GM18907 (cell line): ENCODE data around the gene SLC5A9.
A peak's percentile ranks its signal among the peaks of the same experiment; 100 is the strongest.
"Not testable (repeated sequence)": the region's sequence is repeated elsewhere in the genome, so short reads cannot be mapped to it uniquely, and the experiment has no call there.

Experiments
- ATAC-seq: cut with Tn5 transposase; IDR thresholded peaks from one replicate; pipeline ENCODE4 v1.9.1; 2021; ENCODE audit warnings: mild to moderate bottlenecking, moderate library complexity; ENCODE audit not compliant: unreplicated experiment

SLC5A9 gene

GRCh38 chr1:48236716-48237470, 14.4 kb downstream of the SLC5A9 start:
- peak; percentile 82 for ATAC-seq

- no peak for ATAC-seq
Measured at GRCh38 chr1:48242141-48242736, 19.7 kb downstream of the SLC5A9 start.

GRCh38 chr1:48245106-48245505, 22.6 kb downstream of the SLC5A9 start:
- no peak for ATAC-seq

GRCh38 chr1:48246727-48247126, 24.2 kb downstream of the SLC5A9 start:
- no peak for ATAC-seq

GRCh38 chr1:48248356-48248755, 25.8 kb downstream of the SLC5A9 start:
- ATAC-seq = no peak

- no peak for ATAC-seq
Measured at GRCh38 chr1:48249868-48250267, 27.4 kb downstream of the SLC5A9 start.

GRCh38 chr1:48250572-48250971, 28.1 kb downstream of the SLC5A9 start:
- ATAC-seq = no peak

GRCh38 chr1:48251323-48251722, 28.8 kb downstream of the SLC5A9 start:
- no peak for ATAC-seq

GRCh38 chr1:48251821-48252220, 29.3 kb downstream of the SLC5A9 start:
- no peak for ATAC-seq

- no peak for ATAC-seq
Measured at GRCh38 chr1:48254254-48254653, 31.7 kb downstream of the SLC5A9 start.

- no peak for ATAC-seq
Measured at GRCh38 chr1:48258106-48258505, 35.6 kb downstream of the SLC5A9 start.

GRCh38 chr1:48261881-48262400, 39.4 kb downstream of the SLC5A9 start:
- ATAC-seq = no peak

GRCh38 chr1:48263041-48263440, 40.5 kb downstream of the SLC5A9 start:
- ATAC-seq = no peak

GRCh38 chr1:48266576-48266975, 44.1 kb downstream of the SLC5A9 start:
- ATAC-seq = no peak

GRCh38 chr1:48277437-48277836, 54.9 kb downstream of the SLC5A9 start:
- ATAC-seq = not testable (repeated sequence)

GRCh38 chr1:48282329-48282728, 59.8 kb downstream of the SLC5A9 start:
- ATAC-seq = not testable (repeated sequence)

GRCh38 chr1:48284696-48285420, 62.3 kb downstream of the SLC5A9 start:
- ATAC-seq = not testable (repeated sequence)

- ATAC-seq = no peak
Measured at GRCh38 chr1:48285525-48285924, 63.0 kb downstream of the SLC5A9 start.

GRCh38 chr1:48291421-48291820, 68.9 kb downstream of the SLC5A9 start:
- no peak for ATAC-seq

- ATAC-seq = no peak
Measured at GRCh38 chr1:48292706-48293105, 70.2 kb downstream of the SLC5A9 start.

- ATAC-seq = not testable (repeated sequence)
Measured at GRCh38 chr1:48294094-48294493, 71.6 kb downstream of the SLC5A9 start.

- ATAC-seq = no peak
Measured at GRCh38 chr1:48294656-48295055, 72.1 kb downstream of the SLC5A9 start.
